Measurements from ENCODE around the gene ELAPOR2. TPM values are rescaled to one million over a fixed set of nuclear protein-coding genes. Genes with fewer than 3 reads are reported as not detected.
"Not testable (repeated sequence)": the region's sequence is repeated elsewhere in the genome, so short reads cannot be mapped to it uniquely, and the experiment has no call there.

The ELAPOR2 gene
- polyA plus RNA-seq, 1 of the 3 experiments (the other 2 are of a cell fraction), result 8.8 TPM

GRCh38 chr7:87041586-87041985, 17.9 kb downstream of the ELAPOR2 start:
- CTCF ChIA-PET; H4K20me1 ChIP-seq (ENCODE audit: insufficient read depth): not testable (repeated sequence)

GRCh38 chr7:87039691-87040299, 19.7 kb downstream of the ELAPOR2 start:
- not testable (repeated sequence) for H4K20me1 ChIP-seq (ENCODE audit: insufficient read depth); H3F3A ChIP-seq (replicated peaks; ENCODE audit: insufficient read depth); H3K9me3 ChIP-seq; DNase-seq; H3K36me3 ChIP-seq (replicated peaks in 1 of 2; ENCODE audit: control insufficient read depth in 1 of 2, insufficient read depth in 2 of 2, low read length in 1 of 2); H3K27me3 ChIP-seq (ENCODE audit: insufficient read depth); H3K9me2 ChIP-seq
- H3K9ac ChIP-seq, result peak overlapping the region; percentile 73
- 0 out of 2 replicates have a peak, but pooled peaks have one; percentile 23 for TF ChIP-seq MAX (IDR thresholded peaks at IDR 0.05; ENCODE audit: low read depth)
- peak; percentile 9; the same call in 1 of the 2 replicates for TF ChIP-seq CTCF (IDR thresholded peaks at IDR 0.05)
- peak; percentile 81 for TF ChIP-seq YY1 (IDR thresholded peaks at IDR 0.05; ENCODE audit: low read depth)
- peak overlapping the region; percentile 55 to 71 for H3K4me3 ChIP-seq (ENCODE audit: low read depth in 2 of 2, low read length in 1 of 2)
- WGBS (ENCODE audit: low lambda C conversion rate), result 23% methylated on average over 20 of the region's 34 CpGs
- H3K4me1 ChIP-seq (ENCODE audit: control insufficient read depth in 1 of 2, insufficient read depth in 2 of 2, low read depth in 1 of 2, low read length in 1 of 2), result peaks cover 0 to 14% of the 10 kb centered on the region in 2 experiments; a peak in 2 of 4 replicates
- H2AFZ ChIP-seq (ENCODE audit: low read depth), result peak overlapping the region; percentile 87
- H3K79me2 ChIP-seq (ENCODE audit: insufficient read depth), result peaks cover 46% of the 10 kb centered on the region
- POLR2A ChIA-PET, result interaction anchor here (1.3 to 2.9 kb wide), 5 partner anchors 11 to 114 kb away, joined by 3 to 13 read pairs (median 4); partner anchors contain the start of genes DMTF1 and ELAPOR2
- H3K4me2 ChIP-seq, result peak overlapping the region; percentile 84
- peak overlapping the region; percentile 59 to 90 for H3K27ac ChIP-seq (ENCODE audit: low read depth in 2 of 2, low read length in 1 of 2)
- CTCF ChIA-PET, result interaction anchor here (0.9 to 2.9 kb wide), 8 partner anchors 20 to 191 kb away, joined by 3 to 9 read pairs (median 4); partner anchors contain the start of genes DMTF1 and ELAPOR2

More at GRCh38 chr7:87041586-87041985, 17.9 kb downstream of the ELAPOR2 start:
- H3K27me3 ChIP-seq (ENCODE audit: insufficient read depth); H3F3A ChIP-seq (replicated peaks; ENCODE audit: insufficient read depth); H3K9me3 ChIP-seq; H3K27ac ChIP-seq (ENCODE audit: low read depth in 2 of 2, low read length in 1 of 2); H3K36me3 ChIP-seq (replicated peaks in 1 of 2; ENCODE audit: control insufficient read depth in 1 of 2, insufficient read depth in 2 of 2, low read length in 1 of 2); POLR2A ChIA-PET; H3K4me2 ChIP-seq; H3K9me2 ChIP-seq; DNase-seq; H2AFZ ChIP-seq (ENCODE audit: low read depth); H3K9ac ChIP-seq; H3K4me3 ChIP-seq (ENCODE audit: low read depth in 2 of 2, low read length in 1 of 2): not testable (repeated sequence)
- Histone ChIP-seq H3K79me2 (ENCODE audit: insufficient read depth) (peaks cover 28% of the 10 kb centered on the region), H3K4me1 (ENCODE audit: control insufficient read depth in 1 of 2, insufficient read depth in 2 of 2, low read depth in 1 of 2, low read length in 1 of 2) (peaks cover 0 to 14% of the 10 kb centered on the region in 2 experiments; a peak in 2 of 4 replicates)
- WGBS (ENCODE audit: low lambda C conversion rate), result 55% methylated on average over 5 of the region's 5 CpGs

GRCh38 chr7:87038993-87039690, 20.3 kb downstream of the ELAPOR2 start:
- peak overlapping the region; percentile 73 for H3K9ac ChIP-seq
- ChIA-PET CTCF (interaction anchor here (0.9 to 2.9 kb wide), 13 partner anchors 16 to 1131 kb away, joined by 3 to 9 read pairs (median 4); partner anchors contain the start of genes DMTF1 and ELAPOR2), POLR2A (interaction anchor here (1.3 to 2.9 kb wide), 4 partner anchors 20 to 115 kb away, joined by 3 to 13 read pairs (median 6); partner anchors contain the start of genes DMTF1 and ELAPOR2)
- DNase-seq, result no peak
- H3K4me3 ChIP-seq (ENCODE audit: low read depth in 2 of 2, low read length in 1 of 2), result peak overlapping the region; percentile 55 to 71
- H3K9me2 ChIP-seq, result no peaks in the 10 kb centered on the region
- no peak for TF ChIP-seq CHD2 (IDR thresholded peaks at IDR 0.05; ENCODE audit: low read length, partially characterized antibody)
- TF ChIP-seq RFX5 (IDR thresholded peaks at IDR 0.05; ENCODE audit: low read length), result no peak
- no peak for TF ChIP-seq EZH2phosphoT487 (IDR thresholded peaks at IDR 0.05; ENCODE audit: borderline replicate concordance, low read depth)
- no peak for TF ChIP-seq TCF12 (IDR thresholded peaks at IDR 0.05)
- TF ChIP-seq EP300 (IDR thresholded peaks at IDR 0.05; ENCODE audit: borderline replicate concordance in 1 of 2, low read depth in 1 of 2, low read length in 1 of 2), result no peak
- TF ChIP-seq PBX3 (IDR thresholded peaks at IDR 0.05), result no peak
- TF ChIP-seq RXRA (IDR thresholded peaks at IDR 0.05; ENCODE audit: borderline replicate concordance, low read depth), result no peak
- TF ChIP-seq YY1 (IDR thresholded peaks at IDR 0.05; ENCODE audit: low read depth), result no peak
- no peak for TF ChIP-seq FOXM1 (IDR thresholded peaks at IDR 0.05; ENCODE audit: low read depth)
- TF ChIP-seq GABPA (IDR thresholded peaks at IDR 0.05; ENCODE audit: low read depth), result no peak
- no peak for TF ChIP-seq RCOR1 (IDR thresholded peaks at IDR 0.05; ENCODE audit: low read length)
- no peaks in the 10 kb centered on the region for H3K27me3 ChIP-seq (ENCODE audit: insufficient read depth)
- 7% methylated on average over 5 of the region's 5 CpGs for WGBS (ENCODE audit: low lambda C conversion rate)
- no peaks in the 10 kb centered on the region for H3K9me3 ChIP-seq
- no peaks in the 10 kb centered on the region for H3K36me3 ChIP-seq (replicated peaks in 1 of 2; ENCODE audit: control insufficient read depth in 1 of 2, insufficient read depth in 2 of 2, low read length in 1 of 2)
- H3K27ac ChIP-seq (ENCODE audit: low read depth in 2 of 2, low read length in 1 of 2), result peak overlapping the region; percentile 59 to 90
- peak overlapping the region; percentile 87 for H2AFZ ChIP-seq (ENCODE audit: low read depth)
- H3K4me2 ChIP-seq, result peak overlapping the region; percentile 84
- peaks cover 7% of the 10 kb centered on the region for H3F3A ChIP-seq (replicated peaks; ENCODE audit: insufficient read depth)
- peaks cover 7% of the 10 kb centered on the region; the same call in 1 of the 2 replicates for H4K20me1 ChIP-seq (ENCODE audit: insufficient read depth)
- peaks cover 53% of the 10 kb centered on the region for H3K79me2 ChIP-seq (ENCODE audit: insufficient read depth)
- peaks cover 0 to 14% of the 10 kb centered on the region in 2 experiments; a peak in 2 of 4 replicates for H3K4me1 ChIP-seq (ENCODE audit: control insufficient read depth in 1 of 2, insufficient read depth in 2 of 2, low read depth in 1 of 2, low read length in 1 of 2)

Data from SK-N-SH (cell line).